Skin epidermis (tissue), 12 donors: ENCODE measurements around the gene PAX3.

ENCODE experiments used
- H3K27ac ChIP-seq, 21 experiments: fragments of 200-600 bp; sonication (generic) in 11 of 21; one replicate each; pipeline ENCODE4 v1.5.0; 2020; ENCODE audit warnings: mild to moderate bottlenecking in 3 of 21, inconsistent platforms in 2 of 21, moderate library complexity in 2 of 21
- H3K4me3 ChIP-seq, 7 experiments: fragments of 200-600 bp; sonication (generic) in 2 of 7; one replicate each; pipeline ENCODE4 v1.5.0; 2020; ENCODE audit warnings: inconsistent platforms in 2 of 7, mild to moderate bottlenecking in 2 of 7, moderate library complexity in 1 of 7

Gene PAX3

DNA sequence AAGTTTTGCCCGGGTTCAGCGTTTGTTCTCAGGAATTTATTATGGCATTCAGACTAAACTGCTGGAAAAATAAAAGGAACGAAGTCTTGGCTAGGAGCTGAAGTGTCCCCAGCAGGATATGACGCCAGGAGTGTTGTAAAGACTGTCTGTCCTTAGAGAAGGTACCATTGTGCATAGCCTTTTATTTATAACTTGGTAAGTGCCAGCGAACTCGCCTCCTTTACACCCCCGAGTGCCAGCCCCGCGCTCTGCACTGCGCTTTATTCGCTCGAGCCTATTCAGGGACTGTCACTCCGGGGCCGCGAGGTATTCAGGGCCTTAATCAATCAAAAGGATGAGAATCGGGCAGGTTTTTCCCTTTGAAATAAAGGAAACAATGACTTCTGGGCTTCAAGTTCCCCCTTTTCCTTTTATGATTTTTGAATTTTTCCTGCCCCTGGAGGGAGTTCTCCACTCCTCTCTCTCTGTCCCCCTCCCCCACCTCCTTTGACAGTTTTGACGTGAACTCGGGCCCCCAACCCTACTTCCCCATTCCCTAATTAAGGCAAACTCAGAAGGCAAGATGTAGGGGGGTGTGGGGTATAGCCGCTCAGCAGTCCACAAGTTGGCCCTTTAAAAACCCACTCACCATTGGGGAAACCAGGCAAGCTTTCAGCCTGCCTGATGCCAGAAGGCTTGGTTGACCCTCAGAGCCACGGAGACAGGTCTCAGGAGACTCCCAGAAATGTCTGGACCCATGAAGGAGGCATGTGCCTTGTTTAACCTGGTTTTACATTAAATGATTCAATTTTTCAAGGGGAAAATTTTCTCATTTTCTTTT, 1.3 kb upstream of the PAX3 start:
- peak overlapping the region in 2 of 21 experiments; percentile 35 to 84 for H3K27ac ChIP-seq
- no peak overlapping the region for H3K4me3 ChIP-seq

DNA sequence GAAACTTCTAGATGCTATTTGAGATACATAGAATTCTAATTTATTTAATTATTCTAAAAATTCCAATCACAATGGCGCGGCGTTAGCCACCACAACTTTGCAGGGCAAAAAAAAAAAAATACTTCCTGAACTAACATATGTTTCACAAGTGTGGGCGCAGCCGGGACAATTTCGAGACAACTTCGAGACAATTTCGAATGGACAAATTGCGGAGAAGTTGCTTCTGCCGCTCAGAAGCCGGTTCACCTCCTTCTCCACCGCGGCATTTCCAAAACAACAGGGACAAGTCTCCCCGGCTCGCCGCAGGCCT, 842 bp downstream of the PAX3 start:
- Histone ChIP-seq H3K4me3 (peak overlapping the region in 5 of 7 experiments; percentile 6 to 37 (median 20)), H3K27ac (peak overlapping the region in 11 of 21 experiments; percentile 27 to 84 (median 60))

DNA sequence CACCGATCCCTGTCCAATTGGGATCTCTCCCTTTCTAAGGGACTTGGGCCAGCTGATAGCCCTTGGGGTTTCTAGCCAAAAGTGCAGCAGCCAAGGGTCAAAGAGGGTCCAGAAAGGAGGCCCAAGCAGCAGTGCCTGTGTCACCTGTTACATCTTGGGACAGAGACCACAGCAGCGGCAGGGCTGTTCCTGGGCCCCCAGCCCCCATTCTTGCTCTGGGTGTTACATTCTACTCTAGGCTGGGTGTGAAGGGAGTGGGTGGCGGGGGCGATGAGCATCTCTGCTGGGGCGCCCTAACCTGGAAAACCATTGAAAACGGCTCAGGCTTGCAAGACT, 1.2 kb downstream of the PAX3 start:
- Histone ChIP-seq H3K4me3 (peak overlapping the region in 4 of 7 experiments; percentile 1 to 37 (median 13)), H3K27ac (peak overlapping the region in 4 of 21 experiments; percentile 60 to 84 (median 72))

DNA sequence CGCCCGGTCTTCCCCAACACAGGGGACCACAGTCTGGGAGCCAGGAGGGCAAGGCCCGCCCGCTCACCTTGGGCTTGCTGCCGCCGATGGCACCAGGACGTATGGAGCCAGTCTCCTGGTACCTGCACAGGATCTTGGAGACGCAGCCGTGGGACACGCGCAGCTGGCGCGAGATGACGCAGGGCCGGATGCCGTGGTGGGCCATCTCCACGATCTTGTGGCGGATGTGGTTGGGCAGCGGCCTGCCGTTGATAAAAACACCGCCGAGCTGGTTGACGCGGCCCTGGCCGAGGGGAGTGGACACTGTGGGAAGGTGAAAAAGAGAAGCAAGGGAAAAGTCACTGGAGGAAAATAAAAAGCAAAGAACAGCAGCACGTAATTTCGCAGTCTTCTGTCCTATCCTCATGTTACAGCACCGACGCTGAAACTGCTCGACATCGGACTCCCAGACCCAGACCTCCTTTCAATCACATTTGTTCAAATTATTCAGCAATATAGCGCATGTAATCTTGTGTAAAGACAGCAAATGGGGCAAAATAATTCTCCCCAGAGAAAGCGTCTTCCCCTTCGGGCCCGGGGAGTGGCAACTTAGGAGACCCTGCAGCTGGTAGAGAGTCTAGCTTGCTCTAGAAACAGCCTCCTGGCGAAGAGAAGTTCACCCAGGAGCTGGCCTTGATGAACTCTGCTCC, 1.7 kb downstream of the PAX3 start:
- Histone ChIP-seq H3K4me3 (peak overlapping the region in 3 of 7 experiments; percentile 1 to 37 (median 6)), H3K27ac (peak overlapping the region in 4 of 21 experiments; percentile 36 to 84 (median 52))

DNA sequence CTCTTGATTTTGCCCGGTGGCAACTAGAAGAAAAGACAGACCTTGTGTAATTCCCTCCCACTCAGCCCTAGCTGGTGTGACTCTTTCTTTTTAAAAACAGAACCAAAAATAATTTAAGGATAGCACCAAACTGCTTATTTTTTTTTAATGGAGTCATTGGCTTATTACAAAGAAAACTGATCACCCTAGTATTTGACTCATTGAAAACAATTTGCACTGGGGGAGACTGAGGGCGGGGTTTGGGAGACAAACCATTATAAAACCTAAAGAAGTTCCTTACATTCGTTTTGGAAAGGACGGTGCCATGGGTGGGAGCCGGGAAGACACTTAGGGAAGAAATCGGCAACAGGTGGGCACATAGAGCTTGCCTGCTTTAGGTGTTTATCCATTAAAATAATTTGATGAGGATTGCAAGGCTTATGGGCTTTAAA, 2.5 kb downstream of the PAX3 start:
- Histone ChIP-seq H3K4me3 (peak overlapping the region in 2 of 7 experiments; percentile 36 to 37), H3K27ac (peak overlapping the region in 3 of 21 experiments; percentile 45 to 84 (median 74))

DNA sequence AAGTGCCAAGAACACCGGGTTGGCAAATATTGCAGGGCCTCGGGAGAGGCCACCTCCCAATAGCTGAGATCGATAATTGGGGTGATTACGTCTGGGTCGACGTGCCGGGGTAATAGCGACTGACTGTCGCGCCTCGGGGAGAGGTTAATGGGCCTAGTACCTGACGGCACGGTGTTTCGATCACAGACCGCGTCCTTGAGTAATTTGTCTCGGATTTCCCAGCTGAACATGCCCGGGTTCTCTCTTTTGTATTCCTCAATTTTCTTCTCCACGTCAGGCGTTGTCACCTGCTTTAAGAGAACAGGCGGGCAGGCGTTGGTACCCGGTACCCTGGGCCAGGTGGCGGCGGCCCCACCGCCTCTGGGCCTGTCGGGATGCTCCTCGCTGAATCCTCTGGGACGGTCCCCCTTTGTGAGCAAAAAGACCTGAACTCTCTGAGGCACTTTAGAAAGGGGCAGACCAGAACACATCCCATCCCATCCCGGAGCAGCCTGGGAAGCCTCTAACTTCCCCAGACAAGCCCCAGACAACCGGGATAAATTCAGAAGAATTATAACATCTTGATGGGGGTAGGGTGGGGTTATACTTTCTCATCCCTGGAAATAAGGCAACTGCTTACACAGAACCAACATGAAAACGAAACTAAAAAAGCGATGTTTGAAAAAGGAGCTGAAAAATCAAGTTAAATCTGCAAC, 3.3 kb downstream of the PAX3 start:
- peak overlapping the region in 6 of 7 experiments; percentile 1 to 37 (median 14) for H3K4me3 ChIP-seq
- H3K27ac ChIP-seq, result peak overlapping the region in 11 of 21 experiments; percentile 12 to 84 (median 54)

DNA sequence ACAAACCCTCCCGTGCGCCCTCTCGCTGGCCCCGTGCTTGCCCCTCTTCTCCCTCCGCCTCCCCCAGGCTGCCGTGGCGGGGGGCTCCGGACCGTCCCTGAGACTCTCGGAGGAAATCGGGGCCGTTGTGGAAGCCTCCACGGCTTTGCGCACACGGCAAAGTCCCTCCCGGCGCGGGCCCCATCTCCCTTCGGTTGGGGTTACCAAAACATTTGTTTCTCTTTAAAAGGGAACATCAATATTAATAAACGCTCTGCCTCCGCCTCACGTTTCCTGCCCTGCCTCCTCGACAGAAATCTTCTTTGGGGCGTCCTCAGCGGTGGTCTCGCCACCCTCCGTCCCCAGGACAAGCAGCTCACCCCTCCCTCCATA, 3.8 kb downstream of the PAX3 start:
- H3K4me3 ChIP-seq, result peak overlapping the region in 6 of 7 experiments; percentile 1 to 37 (median 14)
- H3K27ac ChIP-seq, result peak overlapping the region in 11 of 21 experiments; percentile 12 to 84 (median 54)

DNA sequence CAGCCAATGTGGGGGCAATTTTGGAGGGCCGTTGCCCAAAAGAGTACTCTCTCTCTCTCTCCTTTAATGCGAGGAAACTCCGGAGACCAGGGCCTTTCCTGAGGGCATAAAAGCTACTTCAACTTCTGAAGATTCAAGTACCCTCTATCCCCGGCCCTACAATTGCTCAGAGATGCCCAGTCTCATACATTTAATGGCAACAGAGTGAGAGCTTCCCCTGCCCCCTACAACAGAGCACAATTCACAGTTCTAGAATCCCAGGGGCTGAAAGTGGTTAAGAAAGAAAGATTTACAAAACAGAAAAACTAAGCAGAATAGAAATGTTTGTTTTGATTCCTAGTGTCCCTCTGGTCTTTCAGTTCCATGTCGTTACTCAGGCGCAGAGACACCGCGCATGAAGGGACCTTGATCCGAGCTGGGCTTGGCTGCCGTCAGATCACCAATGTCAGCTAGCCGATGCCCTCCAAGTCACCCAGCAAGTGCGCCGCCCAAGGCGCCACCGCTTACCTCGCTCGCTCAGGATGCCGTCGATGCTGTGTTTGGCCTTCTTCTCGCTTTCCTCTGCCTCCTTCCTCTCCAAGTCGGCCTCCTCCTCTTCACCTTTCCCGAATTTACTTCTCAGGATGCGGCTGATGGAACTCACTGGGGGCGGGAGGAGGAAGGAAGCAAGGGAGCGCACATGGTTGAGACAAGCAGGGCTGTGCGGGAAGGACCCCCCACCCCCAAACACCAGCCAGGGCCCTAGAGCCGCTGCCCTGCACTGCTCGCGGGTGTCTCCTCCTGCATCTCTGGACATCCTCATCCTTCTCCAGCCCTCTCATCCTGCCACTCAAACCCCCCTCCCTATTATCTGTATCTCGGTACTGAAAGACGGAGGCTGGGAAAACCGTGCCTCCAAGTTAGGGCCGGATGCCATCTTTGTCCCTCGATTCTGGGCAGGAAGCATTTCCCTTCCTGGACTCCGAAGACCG, 4.9 kb downstream of the PAX3 start:
- Histone ChIP-seq H3K4me3 (no peak overlapping the region), H3K27ac (peak overlapping the region in 6 of 21 experiments; percentile 9 to 84 (median 30))

DNA sequence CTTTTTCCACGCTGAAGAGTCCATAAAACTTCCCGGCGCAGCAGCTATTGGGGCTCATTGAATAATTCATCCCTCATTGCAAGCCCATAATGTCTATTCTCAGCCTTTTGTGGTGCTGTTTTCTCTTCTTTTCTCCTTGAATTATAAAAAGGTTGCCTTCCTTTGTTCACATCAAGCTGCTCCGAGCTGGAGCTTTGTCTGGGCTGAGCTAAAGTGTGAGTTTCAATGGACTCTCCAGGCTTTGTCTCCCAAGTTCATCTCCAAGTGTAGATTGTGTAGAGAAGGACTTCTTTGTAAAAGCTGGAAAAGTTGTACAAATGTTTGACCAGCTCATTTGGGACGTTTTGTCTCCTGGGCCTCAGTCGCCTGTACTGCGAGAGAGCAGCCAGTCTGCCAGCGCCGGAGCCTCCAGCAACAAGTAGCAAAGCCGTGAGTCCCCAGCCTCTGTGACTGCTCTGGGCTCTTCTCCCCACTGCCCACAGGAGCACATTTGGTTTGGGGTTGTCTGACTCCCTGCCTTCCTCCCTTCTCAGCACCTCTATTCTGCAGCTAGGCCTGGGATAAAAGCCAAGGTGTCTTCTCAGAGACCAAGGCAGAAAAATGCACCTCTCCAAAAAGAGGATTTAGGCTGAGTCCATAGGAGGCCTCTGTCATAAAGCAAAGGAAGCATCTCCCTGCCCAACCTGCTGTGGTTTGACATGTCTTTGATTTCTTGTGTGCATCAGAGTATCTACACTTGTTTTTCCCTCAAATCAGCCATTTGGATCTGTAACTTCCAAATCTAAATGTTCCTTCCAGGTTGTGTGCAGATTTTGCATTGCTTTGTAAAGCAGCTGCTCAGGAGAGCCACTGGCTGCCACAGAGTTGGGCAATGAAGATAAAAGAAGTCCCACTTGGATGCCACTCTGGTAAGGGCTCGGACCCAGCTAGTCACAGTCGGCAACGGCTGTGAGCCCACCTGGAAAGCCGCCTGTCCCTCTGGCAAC, 6.4 kb downstream of the PAX3 start:
- H3K4me3 ChIP-seq, result no peak overlapping the region
- peak overlapping the region in 1 of 21 experiments; percentile 63 for H3K27ac ChIP-seq

DNA sequence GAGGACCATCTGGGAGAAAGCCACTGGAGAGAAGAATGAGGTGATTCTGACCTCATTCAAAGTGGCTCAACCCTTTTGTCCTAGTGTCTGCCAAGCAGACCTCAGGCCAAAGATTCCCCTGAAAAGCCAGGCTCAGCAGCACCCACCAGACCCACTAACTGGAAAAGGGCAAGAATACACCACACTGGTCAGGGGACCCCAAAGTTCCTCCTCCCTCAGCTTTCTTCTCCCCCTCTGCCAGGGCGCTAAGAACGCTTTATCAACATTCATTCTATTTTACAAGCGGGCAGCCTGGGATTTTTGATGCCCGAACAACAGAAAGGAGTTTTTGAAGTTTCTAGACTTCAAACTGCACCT, 7.3 kb downstream of the PAX3 start:
- peak overlapping the region in 3 of 21 experiments; percentile 40 to 79 (median 63) for H3K27ac ChIP-seq
- H3K4me3 ChIP-seq, result peak overlapping the region in 1 of 7 experiments; percentile 26

DNA sequence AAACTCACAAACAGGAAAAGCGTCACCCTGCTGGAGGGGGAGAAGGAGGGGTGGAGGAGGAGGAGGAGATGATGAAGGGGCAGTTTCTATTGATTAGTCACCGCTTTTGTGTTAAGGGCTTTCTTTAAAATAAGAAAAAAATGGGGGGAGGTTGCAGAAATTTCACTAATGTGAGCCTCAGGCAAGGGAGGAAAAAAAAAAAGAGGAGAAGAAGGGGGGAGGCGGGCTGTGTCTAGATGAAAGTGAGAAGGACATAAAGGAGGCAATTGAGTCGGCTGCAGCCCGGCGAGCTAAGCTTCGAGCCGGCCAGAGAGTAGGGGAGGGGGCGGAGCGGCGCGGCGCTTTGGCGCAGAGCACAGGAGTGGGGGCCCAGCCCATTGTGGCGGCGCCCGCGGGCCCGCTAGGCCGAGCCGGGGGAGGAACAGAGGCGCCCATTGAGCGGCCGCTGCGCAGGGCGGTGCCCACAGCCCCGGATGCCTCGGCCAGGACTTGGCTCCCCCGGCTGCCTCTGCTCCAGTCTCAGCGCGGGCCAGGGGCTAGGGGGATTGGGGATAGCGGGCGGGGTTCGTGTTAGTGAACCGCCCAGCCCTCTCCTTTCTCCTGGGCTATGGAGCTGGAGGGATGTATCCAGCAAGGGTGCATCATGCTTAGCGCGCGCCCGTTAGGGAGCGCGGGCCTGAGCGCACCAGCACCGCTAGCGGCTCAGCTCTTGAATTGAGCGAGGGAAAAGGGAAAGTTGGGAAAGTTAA, 7.9 kb downstream of the PAX3 start:
- H3K4me3 ChIP-seq, result peak overlapping the region in 2 of 7 experiments; percentile 11 to 26
- H3K27ac ChIP-seq, result peak overlapping the region in 6 of 21 experiments; percentile 33 to 79 (median 54)

DNA sequence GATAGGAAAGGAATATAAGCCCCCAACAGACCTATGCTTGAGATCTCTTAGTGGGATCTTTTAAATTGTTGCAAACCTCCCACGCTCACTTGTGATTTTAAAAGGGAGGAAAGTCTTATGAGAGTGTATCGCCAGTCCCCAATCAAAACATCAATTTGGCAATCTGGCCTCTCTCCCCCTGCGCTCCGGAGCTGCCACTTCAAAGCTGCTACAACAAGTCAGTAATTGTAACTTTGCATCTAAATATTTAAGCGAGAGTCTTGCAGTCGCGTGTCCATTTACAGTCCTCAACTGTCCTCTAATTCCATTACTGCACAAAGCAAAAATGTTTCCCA, 8.4 kb downstream of the PAX3 start:
- Histone ChIP-seq H3K4me3 (peak overlapping the region in 1 of 7 experiments; percentile 26), H3K27ac (peak overlapping the region in 4 of 21 experiments; percentile 10 to 54 (median 36))

DNA sequence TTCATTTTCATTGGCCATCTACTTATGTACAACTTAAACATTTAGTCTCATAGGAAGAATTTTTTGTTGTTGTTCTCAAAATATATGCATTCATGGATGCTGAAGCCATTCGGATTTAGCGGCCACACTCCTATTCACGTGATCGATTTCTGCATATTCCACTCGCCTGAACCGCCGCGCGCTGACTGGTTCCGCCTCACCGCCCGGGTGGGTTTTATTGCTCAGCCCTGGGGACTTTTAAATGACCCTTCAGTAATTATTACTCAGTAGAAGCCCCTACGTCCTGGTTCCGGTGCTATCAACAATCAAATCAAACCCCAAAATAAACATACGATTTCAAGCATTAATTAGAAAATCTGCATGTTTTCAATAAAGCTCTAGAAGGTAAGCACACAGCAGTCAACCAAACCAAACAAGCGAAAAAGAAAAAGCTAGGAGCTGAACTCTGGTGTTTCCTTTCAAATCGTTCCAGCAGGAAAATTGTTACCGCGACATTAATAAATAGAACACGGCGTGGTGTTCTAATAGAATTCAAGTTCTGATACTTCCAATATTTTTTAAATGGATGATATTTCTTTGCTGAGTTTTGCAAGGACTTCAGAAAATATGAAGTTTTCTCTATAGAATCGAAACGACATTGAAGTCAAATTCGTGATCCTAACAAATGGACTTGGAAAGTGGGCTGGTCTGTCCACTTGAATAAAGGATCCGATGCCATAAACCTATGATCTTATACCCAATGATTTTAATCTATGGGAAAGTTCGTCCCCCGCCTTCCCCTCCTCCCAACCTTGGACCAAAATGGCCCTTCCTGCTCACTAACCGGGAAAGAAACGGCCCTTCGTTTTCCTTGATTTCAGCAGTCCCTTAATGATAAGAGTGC, 9.3 kb downstream of the PAX3 start:
- no peak overlapping the region for H3K4me3 ChIP-seq

DNA sequence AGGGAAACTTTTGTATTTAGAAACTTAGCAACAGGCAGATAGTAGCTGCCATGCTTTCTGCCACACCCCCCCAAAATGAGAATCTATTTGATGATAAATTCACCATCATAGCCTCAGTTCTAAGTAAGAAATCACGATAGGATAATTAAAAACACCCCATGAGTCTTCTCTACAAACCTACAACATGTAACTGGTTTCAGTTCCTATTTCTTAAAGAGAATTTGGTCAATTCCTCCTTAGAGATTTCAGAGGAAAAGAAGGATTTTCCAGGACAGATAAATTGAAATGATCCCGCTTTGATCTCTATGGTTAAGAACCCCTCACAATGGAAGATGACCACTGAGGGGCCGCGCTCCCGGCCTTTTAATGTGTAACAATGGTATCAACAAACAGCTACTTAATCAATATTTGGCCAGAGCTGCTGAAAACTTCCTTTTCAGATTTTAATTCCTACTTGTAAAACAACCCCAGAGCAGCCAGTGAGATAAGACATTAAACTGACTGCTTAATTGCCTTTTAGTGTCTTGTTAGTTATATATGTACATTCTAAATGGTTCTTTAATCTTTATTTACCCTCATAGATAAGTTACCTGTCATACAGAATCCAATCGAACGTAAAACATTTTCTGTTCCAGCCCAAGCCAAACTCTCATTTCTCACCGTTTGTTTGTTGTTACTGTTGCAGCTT, 10.1 kb downstream of the PAX3 start:
- H3K4me3 ChIP-seq, result no peak overlapping the region
- no peak overlapping the region for H3K27ac ChIP-seq

More for the DNA sequence above, 9.3 kb downstream of the PAX3 start:
- peak overlapping the region in 3 of 21 experiments; percentile 10 to 54 (median 40) for H3K27ac ChIP-seq

DNA sequence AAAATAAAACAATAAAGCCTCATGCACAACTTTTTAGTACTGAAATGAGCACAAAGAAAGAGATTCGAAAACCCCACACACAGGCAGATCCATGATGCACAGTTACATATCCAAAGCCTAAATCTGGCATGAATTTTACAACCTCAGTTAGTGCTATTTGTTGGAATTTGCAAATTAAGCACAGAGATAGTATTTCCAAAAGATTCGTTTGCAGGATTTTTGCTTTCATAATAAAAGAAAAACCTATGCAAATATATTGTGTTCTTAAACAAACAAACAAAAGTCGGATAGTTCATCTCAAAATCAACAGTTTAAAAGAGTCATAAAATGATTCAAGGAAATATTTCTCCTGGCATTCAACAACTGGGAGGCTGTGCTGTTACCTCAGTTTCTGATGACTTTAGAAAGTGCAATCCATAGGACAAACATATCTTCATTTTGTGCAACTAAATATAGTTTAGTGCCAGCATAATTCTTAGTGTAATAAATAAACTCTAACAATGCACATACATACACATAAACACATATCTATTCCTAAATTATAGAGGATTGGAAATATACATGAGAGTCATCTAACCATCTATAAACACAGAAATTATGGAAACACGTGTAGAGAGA, 10.8 kb downstream of the PAX3 start:
- Histone ChIP-seq H3K4me3 (no peak overlapping the region), H3K27ac (no peak overlapping the region)
